ENCODE measurements around the gene ZSCAN31. TPM values are rescaled to one million over a fixed set of nuclear protein-coding genes. Genes with fewer than 3 reads are reported as not detected.

The ZSCAN31 gene
- total and polyA plus RNA-seq, 10 donors: 1.2 to 13.7 (median 3.9) TPM

GRCh38 chr6:28380381-28380780 is 44.4 kb upstream of the ZSCAN31 start:
- intact Hi-C loops (cut with DNase I; ENCODE audit: low total_unique reads): no loop called here
- H3K4me1 ChIP-seq: peaks cover 0 to 19% (median 9%) of the 10 kb centered on the region in 6 donors
- H3K27me3 ChIP-seq (replicated peaks in 1 of 7): no peaks in the 10 kb centered on the region
- no peak overlapping the region for H3K27ac ChIP-seq
- DNase-seq: no peak
- no peak overlapping the region for H3K4me3 ChIP-seq
- no peak for TF ChIP-seq CTCF (IDR thresholded peaks at IDR 0.05 in 8 of 11, conservative IDR thresholded peaks at IDR 0.05 in 3 of 11)
- TF ChIP-seq POLR2A (IDR thresholded peaks at IDR 0.05): no peak
- no peak for TF ChIP-seq POLR2AphosphoS5 (IDR thresholded peaks at IDR 0.05)
- H3K9me3 ChIP-seq: peaks cover 0 to 22% (median 16%) of the 10 kb centered on the region in 8 donors
- WGBS, 5 donors: 90 to 99% (median 93%) methylated on average over 2 of the region's 2 CpGs
- peaks cover 0 to 65% (median 25%) of the 10 kb centered on the region in 6 donors for H3K36me3 ChIP-seq

GRCh38 chr6:28378644-28379043 is 42.7 kb upstream of the ZSCAN31 start:
- intact Hi-C loops (cut with DNase I; ENCODE audit: low total_unique reads): no loop called here

GRCh38 chr6:28377879-28378278 is 41.9 kb upstream of the ZSCAN31 start:
- Histone ChIP-seq H3K9me3 (peaks cover 0 to 22% (median 16%) of the 10 kb centered on the region in 8 donors), H3K27ac (no peak overlapping the region), H3K4me1 (peaks cover 0 to 9% (median 5%) of the 10 kb centered on the region in 6 donors), H3K27me3 (replicated peaks in 1 of 7) (no peaks in the 10 kb centered on the region), H3K4me3 (no peak overlapping the region), H3K36me3 (peaks cover 0 to 60% (median 25%) of the 10 kb centered on the region in 6 donors)
- TF ChIP-seq POLR2A (IDR thresholded peaks at IDR 0.05) (no peak), CTCF (IDR thresholded peaks at IDR 0.05 in 8 of 11, conservative IDR thresholded peaks at IDR 0.05 in 3 of 11) (no peak), POLR2AphosphoS5 (IDR thresholded peaks at IDR 0.05) (no peak)
- intact Hi-C loops (cut with DNase I; ENCODE audit: low total_unique reads): no loop called here
- 90 to 100% (median 95%) methylated on average over 1 of the region's 1 CpG for WGBS, 5 donors
- DNase-seq: no peak

More at GRCh38 chr6:28378644-28379043, 42.7 kb upstream of the ZSCAN31 start:
- DNase-seq: no peak
- Histone ChIP-seq H3K36me3 (peaks cover 0 to 60% (median 25%) of the 10 kb centered on the region in 6 donors), H3K27me3 (replicated peaks in 1 of 7) (no peaks in the 10 kb centered on the region), H3K9me3 (peaks cover 0 to 22% (median 16%) of the 10 kb centered on the region in 8 donors), H3K4me1 (peaks cover 0 to 14% (median 8%) of the 10 kb centered on the region in 6 donors), H3K4me3 (no peak overlapping the region), H3K27ac (no peak overlapping the region)
- no peak for TF ChIP-seq CTCF (IDR thresholded peaks at IDR 0.05 in 8 of 11, conservative IDR thresholded peaks at IDR 0.05 in 3 of 11)
- no peak for TF ChIP-seq POLR2AphosphoS5 (IDR thresholded peaks at IDR 0.05)
- no peak for TF ChIP-seq POLR2A (IDR thresholded peaks at IDR 0.05)

GRCh38 chr6:28373925-28374324 is 38.0 kb upstream of the ZSCAN31 start:
- TF ChIP-seq CTCF (IDR thresholded peaks at IDR 0.05 in 8 of 11, conservative IDR thresholded peaks at IDR 0.05 in 3 of 11): no peak
- no peak for TF ChIP-seq POLR2AphosphoS5 (IDR thresholded peaks at IDR 0.05)
- no peak for TF ChIP-seq POLR2A (IDR thresholded peaks at IDR 0.05)
- peaks cover 0 to 25% (median 2%) of the 10 kb centered on the region in 6 donors for H3K36me3 ChIP-seq
- H3K4me1 ChIP-seq: peaks cover 0 to 1% (median 0%) of the 10 kb centered on the region in 6 donors
- intact Hi-C loops (cut with DNase I; ENCODE audit: low total_unique reads): no loop called here
- WGBS, 5 donors: 96 to 100% (median 98%) methylated on average over 1 of the region's 1 CpG
- no peak for DNase-seq
- H3K4me3 ChIP-seq: no peak overlapping the region
- H3K27ac ChIP-seq: no peak overlapping the region
- H3K9me3 ChIP-seq: peaks cover 0 to 13% (median 11%) of the 10 kb centered on the region in 8 donors
- H3K27me3 ChIP-seq (replicated peaks in 1 of 7): no peaks in the 10 kb centered on the region
